K562 (cell line): ENCODE data around the gene NR3C1. TPM values are rescaled to one million over a fixed set of nuclear protein-coding genes. Genes with fewer than 3 reads are reported as not detected.

Experiments used
- ARID1B ChIP-seq: fragments of 450-650 bp; IDR thresholded peaks from 2 replicates; pipeline ENCODE4 v1.6.1; 2016; ENCODE audit warnings: antibody characterized with exemption, mild to moderate bottlenecking, inconsistent platforms
- CBFA2T2 ChIP-seq: fragments of 450-650 bp; conservative IDR thresholded peaks from 2 replicates; pipeline ENCODE4 v1.6.1; 2017; ENCODE audit warnings: mild to moderate bottlenecking
- E2F4 ChIP-seq: sonication (generic); formaldehyde crosslinking; IDR thresholded peaks from 2 replicates; pipeline ENCODE4 v1.8.0; 2022; ENCODE audit warnings: mild to moderate bottlenecking, low read depth, missing genetic modification reagents
- ESRRA ChIP-seq: fragments of 450-650 bp; IDR thresholded peaks from 2 replicates; pipeline ENCODE4 v1.6.1; 2014; ENCODE audit warnings: low read depth, mild to moderate bottlenecking, moderate library complexity, borderline replicate concordance
- FOXA3 ChIP-seq, 2 experiments: fragments of 450-650 bp in 1 of 2; sonication (generic) in 1 of 2; formaldehyde crosslinking; IDR thresholded peaks in 1 of 2; conservative IDR thresholded peaks in 1 of 2; 2 replicates each; pipeline versions ENCODE4 v1.4.0 to v1.8.0; 2020 to 2022; ENCODE audit warnings: mild to moderate bottlenecking in 2 of 2, missing genetic modification reagents in 1 of 2
- GATAD2B ChIP-seq: fragments of 450-650 bp; IDR thresholded peaks from 2 replicates; pipeline ENCODE4 v1.6.1; 2017; ENCODE audit warnings: mild to moderate bottlenecking, borderline replicate concordance
- KHSRP ChIP-seq: fragments of 450-650 bp; IDR thresholded peaks from 2 replicates; pipeline ENCODE4 v1.6.1; 2017
- NCOA1 ChIP-seq: fragments of 450-650 bp; IDR thresholded peaks from 2 replicates; pipeline ENCODE4 v1.6.1; 2016; ENCODE audit warnings: low read depth
- NR1H2 ChIP-seq: sonication (generic); formaldehyde crosslinking; IDR thresholded peaks from 2 replicates; pipeline ENCODE4 v1.4.0; 2020; ENCODE audit warnings: mild to moderate bottlenecking, missing genetic modification reagents
- POLR2AphosphoS5 ChIP-seq: IDR thresholded peaks from 2 replicates; pipeline ENCODE4 v1.6.1; 2011; ENCODE audit warnings: mild to moderate bottlenecking, low read depth, low read length, moderate library complexity; ENCODE audit not compliant: control insufficient read depth, insufficient read depth
- PTTG1 ChIP-seq: fragments of 450-650 bp; IDR thresholded peaks from 2 replicates; pipeline ENCODE4 v1.6.1; 2016; ENCODE audit warnings: low read depth, mild to moderate bottlenecking, missing genetic modification characterization, missing compliant biosample characterization
- RB1 ChIP-seq: fragments of 450-650 bp; IDR thresholded peaks from 2 replicates; pipeline ENCODE4 v1.6.1; 2017; ENCODE audit warnings: low read depth, mild to moderate bottlenecking
- SAFB ChIP-seq: fragments of 200-400 bp; formaldehyde crosslinking; IDR thresholded peaks from 2 replicates; pipeline ENCODE4 v1.6.1; 2017; ENCODE audit warnings: low read depth, low read length, borderline replicate concordance
- ZEB2 ChIP-seq: fragments of 450-650 bp; IDR thresholded peaks from 2 replicates; pipeline ENCODE4 v1.6.1; 2016
- ZHX1 ChIP-seq: fragments of 150-350 bp; conservative IDR thresholded peaks from 2 replicates; pipeline ENCODE4 v1.6.1; 2014; ENCODE audit warnings: low read length
- ZNF212 ChIP-seq: fragments of 450-650 bp; formaldehyde crosslinking; IDR thresholded peaks from 2 replicates; pipeline ENCODE4 v1.4.0; 2020; ENCODE audit warnings: mild to moderate bottlenecking
- ZNF239 ChIP-seq: fragments of 250-450 bp; sonication (Bioruptor Pico); IDR thresholded peaks from 2 replicates; pipeline ENCODE4 v1.4.0; 2020; ENCODE audit warnings: mild to moderate bottlenecking
- ZNF384 ChIP-seq: IDR thresholded peaks from 2 replicates; pipeline ENCODE4 v1.6.1; 2012; ENCODE audit warnings: low read depth, low read length, improper control_type of control experiment
- ZNF41 ChIP-seq: fragments of 250-450 bp; sonication (Bioruptor Pico); conservative IDR thresholded peaks from 2 replicates; pipeline ENCODE4 v1.4.0; 2020; ENCODE audit warnings: mild to moderate bottlenecking
- ZNF764 ChIP-seq: fragments of 250-450 bp; sonication (Bioruptor Pico); IDR thresholded peaks from 2 replicates; pipeline ENCODE4 v1.4.0; 2020; ENCODE audit warnings: low read depth, mild to moderate bottlenecking, moderate library complexity
- ZNF766 ChIP-seq: fragments of 200-800 bp; sonication (Bioruptor generic); conservative IDR thresholded peaks from 2 replicates; pipeline ENCODE4 v1.6.1; 2016; ENCODE audit warnings: missing genetic modification characterization, missing compliant biosample characterization
- polyA plus RNA-seq, 8 experiments: library from polyadenylated mRNA; depleted of rRNA in 4 of 8; stranded (reverse) in 5 of 8; unstranded in 3 of 8; fragments of >200 nt; fragmentation: Nextera tagmentation in 2 of 8; fragmentation: Illumina TruSeq in 1 of 8; extraction: Ambion mirVana in 2 of 8; extraction: Trizol in 1 of 8; gene quantifications; 2 replicates each; pipeline versions ENCODE4 v1.2.1 to v1.2.3, GENCODE V29; 2011 to 2014; ENCODE audit warnings: inconsistent platforms in 1 of 8, missing spikeins in 1 of 8
- total RNA-seq, 7 experiments: library from RNA; depleted of rRNA in 6 of 7; stranded (reverse); fragments of >200 nt in 6 of 7; fragmentation: Illumina TruSeq in 2 of 7; extraction: Trizol in 2 of 7; gene quantifications; 2 replicates each; pipeline versions ENCODE4 v1.2.1 to v1.2.3, GENCODE V29; 2011 to 2021; ENCODE audit warnings: low replicate concordance in 1 of 7
- TF ChIP-seq, protein P1 (sequence below): fragments of 250-450 bp; sonication (Bioruptor Pico); IDR thresholded peaks from 2 replicates; pipeline ENCODE4 v1.8.0; 2021; ENCODE audit warnings: moderate library complexity, mild to moderate bottlenecking, inconsistent platforms
- TF ChIP-seq, protein P2 (sequence below): IDR thresholded peaks from 2 replicates; pipeline ENCODE4 v1.6.1; 2016; ENCODE audit warnings: missing genetic modification characterization, missing compliant biosample characterization

The NR3C1 gene
- total and polyA plus RNA-seq, 9 of the 15 experiments (the other 6 are each of a cell fraction or from before 2014, with no cell fraction given) = 8.2 to 36.0 (median 15.0) TPM

DNA sequence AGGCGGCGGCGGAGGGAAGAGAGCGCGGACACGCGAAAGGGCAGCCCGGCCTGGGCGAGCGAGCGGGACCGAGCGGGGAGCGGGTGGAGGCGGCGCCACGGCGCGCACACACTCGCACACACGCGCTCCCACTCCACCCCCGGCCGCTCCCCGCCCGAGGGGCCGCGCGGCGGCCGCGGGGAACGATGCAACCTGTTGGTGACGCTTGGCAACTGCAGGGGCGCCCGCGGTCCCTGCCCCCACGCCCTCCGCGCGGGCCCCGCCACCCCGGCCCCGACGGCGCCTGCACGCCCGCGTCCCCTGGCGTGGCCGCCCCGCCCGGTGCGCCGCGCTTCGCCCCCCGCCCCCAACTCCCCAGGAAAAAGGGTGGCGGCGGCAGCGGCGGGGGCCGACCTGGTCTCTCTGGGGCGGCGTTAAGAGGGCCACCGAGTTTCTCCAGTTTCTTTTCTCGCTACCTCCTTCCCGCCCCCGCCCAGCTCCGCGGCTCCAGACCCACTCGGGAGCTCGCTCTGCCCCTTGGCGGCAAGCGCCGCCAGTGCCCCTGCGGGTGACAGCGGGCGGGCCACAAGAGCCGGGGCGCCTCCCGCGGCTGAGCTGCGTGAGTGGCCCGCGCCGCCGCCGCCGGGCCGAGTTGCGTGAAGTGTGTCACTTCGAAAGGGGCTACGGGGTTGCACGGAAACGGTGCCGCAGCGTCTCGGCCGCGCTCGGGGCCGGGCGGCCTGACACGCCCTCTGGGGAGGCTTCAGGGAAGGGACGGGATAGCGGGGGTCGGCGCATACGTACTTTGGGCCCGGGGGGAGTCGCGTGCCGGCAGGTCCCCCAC is at the start of gene NR3C1 (continued):
- TF ChIP-seq, protein P1, sequence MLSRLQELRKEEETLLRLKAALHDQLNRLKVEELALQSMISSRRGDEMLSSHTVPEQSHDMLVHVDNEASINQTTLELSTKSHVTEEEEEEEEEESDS (CRISPR knock-in tag) = no peak
- no peak for TF ChIP-seq ZNF41 (CRISPR knock-in tag)
- no peak; the same call in 1 of the 2 replicates for TF ChIP-seq E2F4
- peak; percentile 47; the same call in 1 of the 2 replicates for TF ChIP-seq RB1
- TF ChIP-seq ARID1B = no peak
- no peak for TF ChIP-seq ZNF239
- TF ChIP-seq ZNF766 (CRISPR knock-in tag) = no peak
- TF ChIP-seq POLR2AphosphoS5 = peak; percentile 28; the same call in 1 of the 2 replicates
- no peak for TF ChIP-seq CBFA2T2
- TF ChIP-seq NCOA1 = no peak
- TF ChIP-seq ESRRA = 0 out of 2 replicates have a peak, but pooled peaks have one; percentile 12
- TF ChIP-seq GATAD2B = peak; percentile 91
- TF ChIP-seq ZNF384 = no peak
- no peak for TF ChIP-seq ZNF764
- TF ChIP-seq ZEB2 = 0 out of 2 replicates have a peak, but pooled peaks have one; percentile 25
- TF ChIP-seq SAFB = peak; percentile 94
- TF ChIP-seq ZNF212 (CRISPR knock-in tag) = no peak
- TF ChIP-seq FOXA3 (CRISPR knock-in tag; conservative IDR thresholded peaks at IDR 0.05 in 1 of 2, IDR thresholded peaks at IDR 0.05 in 1 of 2) = no peak
- TF ChIP-seq, protein P2, sequence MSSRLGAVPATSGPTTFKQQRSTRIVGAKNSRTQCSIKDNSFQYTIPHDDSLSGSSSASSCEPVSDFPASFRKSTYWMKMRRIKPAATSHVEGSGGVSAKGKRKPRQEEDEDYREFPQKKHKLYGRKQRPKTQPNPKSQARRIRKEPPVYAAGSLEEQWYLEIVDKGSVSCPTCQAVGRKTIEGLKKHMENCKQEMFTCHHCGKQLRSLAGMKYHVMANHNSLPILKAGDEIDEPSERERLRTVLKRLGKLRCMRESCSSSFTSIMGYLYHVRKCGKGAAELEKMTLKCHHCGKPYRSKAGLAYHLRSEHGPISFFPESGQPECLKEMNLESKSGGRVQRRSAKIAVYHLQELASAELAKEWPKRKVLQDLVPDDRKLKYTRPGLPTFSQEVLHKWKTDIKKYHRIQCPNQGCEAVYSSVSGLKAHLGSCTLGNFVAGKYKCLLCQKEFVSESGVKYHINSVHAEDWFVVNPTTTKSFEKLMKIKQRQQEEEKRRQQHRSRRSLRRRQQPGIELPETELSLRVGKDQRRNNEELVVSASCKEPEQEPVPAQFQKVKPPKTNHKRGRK = no peak
- TF ChIP-seq PTTG1 (tag) = no peak
- TF ChIP-seq KHSRP = no peak
- TF ChIP-seq NR1H2 (CRISPR knock-in tag) = no peak
- TF ChIP-seq ZHX1 = no peak
